ENCODE results near the gene DDI2.
A peak's percentile ranks its signal among the peaks of the same experiment; 100 is the strongest.

DNA sequence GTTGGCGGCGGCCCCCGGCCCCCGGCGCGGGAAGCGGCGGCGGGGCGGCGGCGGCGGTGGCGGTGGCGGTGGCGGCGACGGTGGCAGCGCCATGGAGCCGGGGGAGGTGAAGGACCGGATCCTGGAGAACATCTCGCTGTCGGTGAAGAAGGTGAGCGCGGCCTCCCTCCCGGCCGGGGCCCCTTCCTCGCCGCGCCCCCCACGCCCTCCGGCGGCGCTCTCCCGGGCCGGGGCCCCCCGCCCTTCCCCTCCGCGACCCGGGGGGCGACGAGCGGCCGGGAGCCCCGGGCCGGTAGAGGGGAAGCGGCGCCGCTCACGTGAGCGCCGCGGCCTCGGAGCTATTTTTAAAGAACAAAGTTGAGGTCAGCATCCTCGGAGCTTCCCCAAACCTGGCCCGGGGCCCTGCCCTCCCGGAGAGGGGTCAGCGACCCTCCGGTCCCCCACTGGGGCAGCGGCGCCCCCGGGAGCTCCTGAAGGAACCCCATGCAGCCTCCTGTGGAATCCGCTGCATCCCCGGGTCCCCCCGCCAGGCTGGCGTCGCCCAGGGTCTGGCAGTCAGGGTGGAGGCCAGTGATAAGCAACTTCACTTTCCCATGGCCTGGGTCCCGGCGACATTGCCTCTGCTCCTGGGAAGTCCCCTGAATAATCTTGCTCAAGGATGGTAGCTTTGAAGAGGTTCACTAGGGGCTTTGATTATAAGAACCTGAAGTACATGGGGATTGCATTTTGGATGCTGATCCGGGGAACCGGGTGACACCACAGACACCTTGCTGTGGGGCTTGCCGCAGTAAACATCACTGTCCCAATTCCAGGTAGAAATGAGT lies 67.4 kb downstream of the DDI2 start:
- TF ChIP-seq CTCF (IDR thresholded peaks at IDR 0.05) (peak in 2 of 4 experiments; percentile 17 to 34), POLR2A (IDR thresholded peaks at IDR 0.05) (peak in 1 of 2 donors; percentile 7)

All from uterus (tissue), 2 donors.